SK-N-SH (cell line): ENCODE data around the gene PDCD6IP. TPM values are rescaled to one million over a fixed set of nuclear protein-coding genes. Genes with fewer than 3 reads are reported as not detected.
"Not testable (repeated sequence)": the region's sequence is repeated elsewhere in the genome, so short reads cannot be mapped to it uniquely, and the experiment has no call there.

ENCODE experiments used
- CTCF ChIA-PET: fragments of 300-600, 350-600 bp; formaldehyde crosslinking; extraction: SDS; loops from one replicate; lab custom pipeline; 2021; lab: Yijun Ruan, JAX
- POLR2A ChIA-PET: fragments of 350-600 bp; sonication (Branson Sonifier 250); formaldehyde crosslinking; extraction: SDS; loops from one replicate; lab custom pipeline; 2020; ENCODE audit warnings: antibody characterized with exemption, inconsistent platforms; lab: Yijun Ruan, JAX
- DNase-seq: peaks from one replicate; pipeline ENCODE4 v3.0.0; 2012
- H2AFZ ChIP-seq: fragments of 200-600 bp; sonication (generic); 2 replicates; pipeline ENCODE4 v1.8.1; 2016; ENCODE audit warnings: antibody characterized with exemption, mild to moderate bottlenecking, low read depth
- H3F3A ChIP-seq: fragments of 200-600 bp; sonication (generic); replicated peaks from 2 replicates; pipeline ENCODE3; 2016; ENCODE audit warnings: antibody characterized with exemption, mild to moderate bottlenecking; ENCODE audit not compliant: insufficient read depth
- H3K27ac ChIP-seq, 2 experiments: fragments of 200-500 bp in 1 of 2; fragments of 200-600 bp in 1 of 2; sonication (Bioruptor generic) in 1 of 2; sonication (generic), shearing (Covaris generic) in 1 of 2; 2 replicates each; pipeline versions ENCODE4 v1.5.1 to v1.6.1; 2014 to 2016; ENCODE audit warnings: low read depth in 2 of 2, inconsistent platforms in 1 of 2, low read length in 1 of 2, mild to moderate bottlenecking in 1 of 2, mixed read lengths in 1 of 2
- H3K27me3 ChIP-seq: fragments of 200-600 bp; sonication (generic), shearing (Covaris generic); 2 replicates; pipeline ENCODE4 v1.6.1; 2016; ENCODE audit warnings: mixed run types; ENCODE audit not compliant: insufficient read depth
- H3K36me3 ChIP-seq, 2 experiments: fragments of 200-500 bp in 1 of 2; fragments of 200-600 bp in 1 of 2; sonication (Bioruptor generic) in 1 of 2; sonication (generic) in 1 of 2; replicated peaks in 1 of 2; 2 replicates each; pipeline versions ENCODE3 to v1.5.1; 2014 to 2016; ENCODE audit warnings: low read length in 1 of 2, mild to moderate bottlenecking in 1 of 2; ENCODE audit not compliant: insufficient read depth in 2 of 2, control insufficient read depth in 1 of 2
- H3K4me1 ChIP-seq, 2 experiments: fragments of 200-500 bp in 1 of 2; fragments of 200-600 bp in 1 of 2; sonication (Bioruptor generic) in 1 of 2; sonication (generic), shearing (Covaris generic) in 1 of 2; 2 replicates each; pipeline versions ENCODE4 v1.5.1 to v1.6.1; 2014 to 2016; ENCODE audit warnings: low read depth in 1 of 2, low read length in 1 of 2, mixed run types in 1 of 2; ENCODE audit not compliant: insufficient read depth in 2 of 2, control insufficient read depth in 1 of 2
- H3K4me2 ChIP-seq: fragments of 200-600 bp; sonication (generic), shearing (Covaris generic); 2 replicates; pipeline ENCODE4 v1.6.1; 2017; ENCODE audit warnings: mixed run types
- H3K4me3 ChIP-seq, 2 experiments: fragments of 200-500 bp in 1 of 2; fragments of 200-600 bp in 1 of 2; sonication (Bioruptor generic) in 1 of 2; sonication (generic), shearing (Covaris generic) in 1 of 2; 2 replicates each; pipeline versions ENCODE4 v1.5.1 to v1.8.1; 2014 to 2016; ENCODE audit warnings: low read depth in 2 of 2, inconsistent platforms in 1 of 2, low read length in 1 of 2, mild to moderate bottlenecking in 1 of 2, mixed read lengths in 1 of 2, moderate library complexity in 1 of 2
- H3K79me2 ChIP-seq: fragments of 200-600 bp; sonication (generic); 2 replicates; pipeline ENCODE4 v1.8.1; 2017; ENCODE audit warnings: mild to moderate bottlenecking; ENCODE audit not compliant: insufficient read depth
- H3K9ac ChIP-seq: fragments of 200-600 bp; sonication (generic); 2 replicates; pipeline ENCODE4 v1.6.1; 2017; ENCODE audit warnings: mixed run types
- H3K9me2 ChIP-seq: fragments of 200-600 bp; sonication (generic); 2 replicates; pipeline ENCODE4 v1.6.1; 2017; ENCODE audit warnings: mixed run types
- H3K9me3 ChIP-seq: fragments of 200-600 bp; sonication (generic); 2 replicates; pipeline ENCODE4 v1.6.1; 2017; ENCODE audit warnings: mixed run types, mild to moderate bottlenecking, moderate library complexity
- H4K20me1 ChIP-seq: fragments of 200-600 bp; sonication (generic); 2 replicates; pipeline ENCODE4 v1.6.1; 2017; ENCODE audit warnings: mild to moderate bottlenecking, mixed run types; ENCODE audit not compliant: insufficient read depth
- CHD2 ChIP-seq: fragments of 150-350 bp; IDR thresholded peaks from 2 replicates; pipeline ENCODE4 v1.6.1; 2018; ENCODE audit warnings: low read length; ENCODE audit not compliant: partially characterized antibody
- EZH2phosphoT487 ChIP-seq: fragments of 200-600 bp; sonication (generic); IDR thresholded peaks from 2 replicates; pipeline ENCODE4 v1.6.1; 2017; ENCODE audit warnings: low read depth, mixed run types, mild to moderate bottlenecking, antibody characterized with exemption, moderate library complexity, borderline replicate concordance
- FOSL2 ChIP-seq: IDR thresholded peaks from 2 replicates; pipeline ENCODE4 v1.4.0; 2012; ENCODE audit warnings: low read depth, mild to moderate bottlenecking, moderate library complexity, borderline replicate concordance
- MEF2A ChIP-seq: IDR thresholded peaks from 2 replicates; pipeline ENCODE4 v1.4.0; 2012; ENCODE audit warnings: low read depth, borderline replicate concordance
- MXI1 ChIP-seq: IDR thresholded peaks from 2 replicates; pipeline ENCODE4 v1.6.1; 2012; ENCODE audit warnings: mild to moderate bottlenecking, low read depth, low read length, improper control_type of control experiment
- NRF1 ChIP-seq: IDR thresholded peaks from 2 replicates; pipeline ENCODE4 v1.6.1; 2012; ENCODE audit warnings: low read depth, mild to moderate bottlenecking, low read length
- RCOR1 ChIP-seq: fragments of 150-350 bp; IDR thresholded peaks from 2 replicates; pipeline ENCODE4 v1.6.1; 2017; ENCODE audit warnings: antibody characterized with exemption, low read length
- TAF1 ChIP-seq: IDR thresholded peaks from 2 replicates; pipeline ENCODE4 v1.6.1; 2012; ENCODE audit warnings: low read depth, mild to moderate bottlenecking, low read length, moderate library complexity, borderline replicate concordance
- TEAD4 ChIP-seq: IDR thresholded peaks from 2 replicates; pipeline ENCODE4 v1.4.0; 2012; ENCODE audit warnings: mild to moderate bottlenecking, borderline replicate concordance; ENCODE audit not compliant: insufficient read depth
- YY1 ChIP-seq: IDR thresholded peaks from 2 replicates; pipeline ENCODE4 v1.4.0; 2012; ENCODE audit warnings: low read depth, mild to moderate bottlenecking
- WGBS: methylation state at CpG from one replicate; pipeline ENCODE4 v1.1.6; 2017; ENCODE audit warnings: low lambda C conversion rate; 5-methylcytosine and 5-hydroxymethylcytosine counted together
- polyA plus RNA-seq, 3 experiments: library from polyadenylated mRNA; depleted of rRNA; stranded (reverse); fragments of >200 nt; gene quantifications; 2 replicates each; pipeline ENCODE4 v1.2.3, GENCODE V29; 2012
- TF ChIP-seq, protein P1 (sequence below): IDR thresholded peaks from 2 replicates; pipeline ENCODE4 v1.4.0; 2012; ENCODE audit warnings: low read depth, borderline replicate concordance

PDCD6IP gene
- polyA plus RNA-seq, 1 of the 3 experiments (the other 2 are of a cell fraction): 49.1 TPM

- 60% methylated on average over 3 of the region's 3 CpGs for WGBS
- Histone ChIP-seq H3K9me3 (no peaks in the 10 kb centered on the region), H3K27ac (no peak overlapping the region), H3K79me2 (no peaks in the 10 kb centered on the region), H3K27me3 (no peaks in the 10 kb centered on the region), H3K9me2 (no peaks in the 10 kb centered on the region), H3K36me3 (no peaks in the 10 kb centered on the region), H4K20me1 (no peaks in the 10 kb centered on the region), H3K9ac (no peak overlapping the region), H3F3A (no peaks in the 10 kb centered on the region), H3K4me1 (0 out of 4 replicates have a peak, but pooled peaks cover 0 to 5% of the 10 kb centered on the region in 2 experiments), H2AFZ (0 out of 2 replicates have a peak overlapping the region, but pooled peaks have one; percentile 9), H3K4me3 (no peak overlapping the region), H3K4me2 (no peak overlapping the region)
- no peak for DNase-seq
- POLR2A ChIA-PET: no interaction called here
- TF ChIP-seq MXI1 (no peak), NRF1 (no peak), MEF2A (no peak), TAF1 (no peak), FOSL2 (no peak), EZH2phosphoT487 (no peak), YY1 (no peak), RCOR1 (no peak), CHD2 (no peak), TEAD4 (no peak)
- TF ChIP-seq, protein P1, sequence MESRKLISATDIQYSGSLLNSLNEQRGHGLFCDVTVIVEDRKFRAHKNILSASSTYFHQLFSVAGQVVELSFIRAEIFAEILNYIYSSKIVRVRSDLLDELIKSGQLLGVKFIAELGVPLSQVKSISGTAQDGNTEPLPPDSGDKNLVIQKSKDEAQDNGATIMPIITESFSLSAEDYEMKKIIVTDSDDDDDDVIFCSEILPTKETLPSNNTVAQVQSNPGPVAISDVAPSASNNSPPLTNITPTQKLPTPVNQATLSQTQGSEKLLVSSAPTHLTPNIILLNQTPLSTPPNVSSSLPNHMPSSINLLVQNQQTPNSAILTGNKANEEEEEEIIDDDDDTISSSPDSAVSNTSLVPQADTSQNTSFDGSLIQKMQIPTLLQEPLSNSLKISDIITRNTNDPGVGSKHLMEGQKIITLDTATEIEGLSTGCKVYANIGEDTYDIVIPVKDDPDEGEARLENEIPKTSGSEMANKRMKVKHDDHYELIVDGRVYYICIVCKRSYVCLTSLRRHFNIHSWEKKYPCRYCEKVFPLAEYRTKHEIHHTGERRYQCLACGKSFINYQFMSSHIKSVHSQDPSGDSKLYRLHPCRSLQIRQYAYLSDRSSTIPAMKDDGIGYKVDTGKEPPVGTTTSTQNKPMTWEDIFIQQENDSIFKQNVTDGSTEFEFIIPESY: no peak
- CTCF ChIA-PET: interaction anchor here (1.1 to 6.8 kb wide), 5 partner anchors 7 to 146 kb away, joined by 3 to 90 read pairs (median 4); no protein-coding TSS in a partner anchor
Observed at GRCh38 chr3:33779751-33780150, 18.7 kb upstream of the PDCD6IP start.

- H3K4me3 ChIP-seq, H2AFZ ChIP-seq, H3K4me1 ChIP-seq, H3K9me3 ChIP-seq, H3K4me2 ChIP-seq, H3K9ac ChIP-seq, DNase-seq, H3K36me3 ChIP-seq, H3K27ac ChIP-seq, H3F3A ChIP-seq, H3K9me2 ChIP-seq, H3K27me3 ChIP-seq, H4K20me1 ChIP-seq, H3K79me2 ChIP-seq, POLR2A ChIA-PET: not testable (repeated sequence)
- WGBS: over 99% methylated on average over 6 of the region's 6 CpGs
- CTCF ChIA-PET: interaction anchor here (0.8 kb wide), 1 partner anchor 145 kb away, joined by 3 read pairs; no protein-coding TSS in a partner anchor
Observed at GRCh38 chr3:33781413-33781812, 17.0 kb upstream of the PDCD6IP start.
